Astrocyte (in vitro differentiated cells and primary cell): ENCODE data around the gene GRIP1. TPM values are rescaled to one million over a fixed set of nuclear protein-coding genes. Genes with fewer than 3 reads are reported as not detected.

Source experiments
- DNase-seq: peaks from one replicate; pipeline ENCODE4 v3.0.0-alpha.2; 2010; ENCODE audit warnings: low read depth
- FAIRE-seq: peaks from 2 replicates; lab custom pipeline; 2011; peaks lifted over from hg19 to GRCh38; lab: Jason Lieb, UNC
- H2AFZ ChIP-seq: 2 replicates; pipeline ENCODE4 v1.6.0; 2012; ENCODE audit warnings: low read depth, low read length, inconsistent platforms
- H3K27ac ChIP-seq: 2 replicates; pipeline ENCODE4 v1.5.1; 2011; ENCODE audit warnings: low read depth, low read length, inconsistent platforms
- H3K27me3 ChIP-seq: 2 replicates; pipeline ENCODE4 v1.6.0; 2011; ENCODE audit warnings: low read length, inconsistent platforms; ENCODE audit not compliant: insufficient read depth
- H3K36me3 ChIP-seq: 2 replicates; pipeline ENCODE4 v1.5.1; 2011; ENCODE audit warnings: low read length, inconsistent platforms; ENCODE audit not compliant: insufficient read depth
- H3K4me1 ChIP-seq: 2 replicates; pipeline ENCODE4 v1.5.1; 2011; ENCODE audit warnings: low read length, inconsistent platforms; ENCODE audit not compliant: insufficient read depth
- H3K4me2 ChIP-seq: 2 replicates; pipeline ENCODE4 v1.6.0; 2012; ENCODE audit warnings: low read length, inconsistent platforms
- H3K4me3 ChIP-seq: 2 replicates; pipeline ENCODE4 v1.5.1; 2011; ENCODE audit warnings: low read depth, mild to moderate bottlenecking, low read length, inconsistent platforms; ENCODE audit not compliant: insufficient read depth
- H3K79me2 ChIP-seq: 2 replicates; pipeline ENCODE4 v1.6.0; 2012; ENCODE audit warnings: mild to moderate bottlenecking, low read length, inconsistent platforms; ENCODE audit not compliant: insufficient read depth
- H3K9ac ChIP-seq: 2 replicates; pipeline ENCODE4 v1.6.0; 2012; ENCODE audit warnings: mild to moderate bottlenecking, low read length, inconsistent platforms
- H3K9me3 ChIP-seq: 2 replicates; pipeline ENCODE4 v1.5.1; 2012; ENCODE audit warnings: low read depth, mild to moderate bottlenecking, low read length, inconsistent platforms; ENCODE audit not compliant: insufficient read depth
- H4K20me1 ChIP-seq: 2 replicates; pipeline ENCODE4 v1.6.0; 2012; ENCODE audit warnings: low read length, inconsistent platforms; ENCODE audit not compliant: insufficient read depth
- H3K27ac Mint-ChIP-seq: one replicate; pipeline ENCODE4 v1.8.0; 2021; ENCODE audit warnings: mild to moderate bottlenecking, mixed read lengths; ENCODE audit not compliant: unreplicated experiment
- H3K27me3 Mint-ChIP-seq: one replicate; pipeline ENCODE4 v1.8.0; 2021; ENCODE audit warnings: low read depth, mixed read lengths; ENCODE audit not compliant: unreplicated experiment
- H3K36me3 Mint-ChIP-seq: one replicate; pipeline ENCODE4 v1.8.0; 2021; ENCODE audit warnings: low read depth, mixed read lengths; ENCODE audit not compliant: unreplicated experiment
- H3K4me1 Mint-ChIP-seq: one replicate; pipeline ENCODE4 v1.8.0; 2021; ENCODE audit warnings: low read depth, mixed read lengths; ENCODE audit not compliant: unreplicated experiment
- H3K4me3 Mint-ChIP-seq: one replicate; pipeline ENCODE4 v1.8.0; 2021; ENCODE audit warnings: mild to moderate bottlenecking, moderate library complexity, mixed read lengths; ENCODE audit not compliant: unreplicated experiment
- H3K9me3 Mint-ChIP-seq: one replicate; pipeline ENCODE4 v1.8.0; 2021; ENCODE audit warnings: mild to moderate bottlenecking, mixed read lengths; ENCODE audit not compliant: unreplicated experiment
- EZH2 ChIP-seq: IDR thresholded peaks from 2 replicates; pipeline ENCODE4 v1.6.1; 2012; ENCODE audit warnings: mild to moderate bottlenecking, low read length, inconsistent platforms; ENCODE audit not compliant: insufficient read depth
- total RNA-seq: library from RNA; stranded (reverse); gene quantifications from 2 replicates; pipeline ENCODE4 v1.2.1, GENCODE V29; 2021
- TF ChIP-seq, protein P1 (sequence below): IDR thresholded peaks from 2 replicates; pipeline ENCODE4 v1.5.1; 2011; ENCODE audit warnings: low read depth, mild to moderate bottlenecking, inconsistent platforms, low read length, moderate library complexity; ENCODE audit not compliant: insufficient read depth

Gene GRIP1
- total RNA-seq, 1 donor from 2014 or later: 16.7 TPM

DNA sequence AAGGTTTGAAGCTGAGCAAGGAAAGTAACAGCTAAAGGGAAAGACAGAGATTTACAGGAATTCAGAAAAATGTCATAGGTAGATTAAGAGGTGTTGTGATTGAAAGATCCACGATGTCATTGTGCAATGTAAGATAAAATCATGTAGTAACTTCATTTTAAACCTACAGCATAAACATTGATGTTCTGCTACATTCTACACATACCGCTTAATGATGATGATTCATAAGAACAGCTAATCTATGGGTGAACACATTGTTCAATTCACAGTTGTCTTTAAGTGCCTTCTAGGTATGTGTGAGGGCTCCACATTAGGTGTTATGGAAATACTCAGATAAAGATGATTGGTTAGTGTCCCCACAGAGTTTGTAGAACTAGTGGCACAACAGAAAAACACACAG is 170.9 kb downstream of the GRIP1 start:
- Mint-ChIP-seq H3K9me3 (no peaks in the 10 kb centered on the region), H3K27me3 (no peaks in the 10 kb centered on the region), H3K36me3 (peaks cover 4% of the 10 kb centered on the region), H3K27ac (no peak overlapping the region), H3K4me1 (no peaks in the 10 kb centered on the region), H3K4me3 (no peak overlapping the region)
- H3K9ac ChIP-seq: no peak overlapping the region
- no peak overlapping the region for H3K27ac ChIP-seq
- H4K20me1 ChIP-seq: no peaks in the 10 kb centered on the region
- no peak for FAIRE-seq
- no peak overlapping the region for H2AFZ ChIP-seq
- TF ChIP-seq, protein P1, sequence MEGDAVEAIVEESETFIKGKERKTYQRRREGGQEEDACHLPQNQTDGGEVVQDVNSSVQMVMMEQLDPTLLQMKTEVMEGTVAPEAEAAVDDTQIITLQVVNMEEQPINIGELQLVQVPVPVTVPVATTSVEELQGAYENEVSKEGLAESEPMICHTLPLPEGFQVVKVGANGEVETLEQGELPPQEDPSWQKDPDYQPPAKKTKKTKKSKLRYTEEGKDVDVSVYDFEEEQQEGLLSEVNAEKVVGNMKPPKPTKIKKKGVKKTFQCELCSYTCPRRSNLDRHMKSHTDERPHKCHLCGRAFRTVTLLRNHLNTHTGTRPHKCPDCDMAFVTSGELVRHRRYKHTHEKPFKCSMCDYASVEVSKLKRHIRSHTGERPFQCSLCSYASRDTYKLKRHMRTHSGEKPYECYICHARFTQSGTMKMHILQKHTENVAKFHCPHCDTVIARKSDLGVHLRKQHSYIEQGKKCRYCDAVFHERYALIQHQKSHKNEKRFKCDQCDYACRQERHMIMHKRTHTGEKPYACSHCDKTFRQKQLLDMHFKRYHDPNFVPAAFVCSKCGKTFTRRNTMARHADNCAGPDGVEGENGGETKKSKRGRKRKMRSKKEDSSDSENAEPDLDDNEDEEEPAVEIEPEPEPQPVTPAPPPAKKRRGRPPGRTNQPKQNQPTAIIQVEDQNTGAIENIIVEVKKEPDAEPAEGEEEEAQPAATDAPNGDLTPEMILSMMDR: no peak
- TF ChIP-seq EZH2: no peak
- H3K4me3 ChIP-seq: no peak overlapping the region
- no peak for DNase-seq
- H3K4me1 ChIP-seq: no peaks in the 10 kb centered on the region
- H3K9me3 ChIP-seq: no peaks in the 10 kb centered on the region
- H3K4me2 ChIP-seq: no peak overlapping the region
- no peaks in the 10 kb centered on the region for H3K27me3 ChIP-seq
- H3K36me3 ChIP-seq: no peaks in the 10 kb centered on the region
- H3K79me2 ChIP-seq: no peaks in the 10 kb centered on the region

DNA sequence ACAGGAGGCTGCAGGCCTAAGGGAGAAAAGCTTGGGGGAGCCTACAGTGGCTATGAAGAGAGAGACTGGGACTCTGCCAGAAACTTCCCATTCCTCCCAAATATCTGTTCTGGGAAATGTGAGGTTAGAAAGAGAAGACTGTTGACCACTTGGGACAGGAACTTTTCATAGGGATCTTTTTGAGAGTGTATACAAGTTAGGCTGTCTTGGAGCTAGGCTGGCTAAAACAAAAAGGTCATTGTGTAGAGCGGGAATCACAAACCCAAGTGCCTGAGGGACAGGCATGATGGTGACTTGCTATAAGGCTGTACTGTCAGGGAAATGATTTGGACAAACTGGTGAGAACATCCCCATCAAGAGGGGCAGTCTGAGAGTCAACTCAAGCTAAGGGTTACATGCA is 175.1 kb downstream of the GRIP1 start:
- no peak overlapping the region for H3K27ac Mint-ChIP-seq
- H3K27ac ChIP-seq: no peak overlapping the region
- H3K79me2 ChIP-seq: no peaks in the 10 kb centered on the region
- H3K4me3 ChIP-seq: no peak overlapping the region
- no peak overlapping the region for H3K4me2 ChIP-seq
- H3K9ac ChIP-seq: no peak overlapping the region
- H3K9me3 ChIP-seq: no peaks in the 10 kb centered on the region
- no peak overlapping the region for H2AFZ ChIP-seq
- no peak overlapping the region for H3K4me3 Mint-ChIP-seq
- H3K27me3 ChIP-seq: no peaks in the 10 kb centered on the region
- no peaks in the 10 kb centered on the region for H3K4me1 ChIP-seq
- FAIRE-seq (no peak), DNase-seq (no peak)
- no peaks in the 10 kb centered on the region for H3K27me3 Mint-ChIP-seq
- TF ChIP-seq EZH2: no peak
- TF ChIP-seq, protein P1: no peak
- H3K36me3 ChIP-seq: no peaks in the 10 kb centered on the region
- no peaks in the 10 kb centered on the region for H3K9me3 Mint-ChIP-seq
- H4K20me1 ChIP-seq: no peaks in the 10 kb centered on the region
- no peaks in the 10 kb centered on the region for H3K4me1 Mint-ChIP-seq
- H3K36me3 Mint-ChIP-seq: peaks cover 2% of the 10 kb centered on the region

DNA sequence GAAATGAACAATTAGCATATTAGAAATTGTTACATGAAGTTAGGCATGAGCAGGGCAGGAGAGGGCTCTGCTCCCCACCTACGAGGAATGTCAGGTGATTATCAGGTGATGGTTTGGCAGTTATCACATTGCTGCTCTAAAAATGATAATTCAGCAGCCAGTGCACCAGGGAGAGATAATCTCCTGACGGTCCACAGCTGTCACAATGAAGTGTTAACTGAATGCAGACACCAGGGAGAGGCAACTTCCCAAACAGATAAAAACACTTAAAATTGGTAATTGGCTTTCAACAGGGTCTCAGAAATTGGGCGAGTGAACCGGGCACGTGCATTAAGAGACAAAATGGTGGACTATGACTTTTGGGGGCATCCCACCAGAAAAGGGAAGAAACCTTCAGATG is 176.0 kb downstream of the GRIP1 start:
- no peaks in the 10 kb centered on the region for H3K4me1 ChIP-seq
- H3K27ac ChIP-seq: no peak overlapping the region
- Mint-ChIP-seq H3K27ac (no peak overlapping the region), H3K36me3 (peaks cover 5% of the 10 kb centered on the region), H3K4me1 (no peaks in the 10 kb centered on the region), H3K27me3 (no peaks in the 10 kb centered on the region), H3K4me3 (no peak overlapping the region), H3K9me3 (no peaks in the 10 kb centered on the region)
- DNase-seq (no peak), FAIRE-seq (no peak)
- no peaks in the 10 kb centered on the region for H3K79me2 ChIP-seq
- no peak overlapping the region for H3K9ac ChIP-seq
- H3K4me2 ChIP-seq: no peak overlapping the region
- no peak for TF ChIP-seq EZH2
- TF ChIP-seq, protein P1: no peak
- no peaks in the 10 kb centered on the region for H3K27me3 ChIP-seq
- no peaks in the 10 kb centered on the region for H4K20me1 ChIP-seq
- H3K36me3 ChIP-seq: no peaks in the 10 kb centered on the region
- no peaks in the 10 kb centered on the region for H3K9me3 ChIP-seq
- no peak overlapping the region for H2AFZ ChIP-seq
- H3K4me3 ChIP-seq: no peak overlapping the region
